ENCODE results near the gene ISYNA1.

Gene ISYNA1

DNA sequence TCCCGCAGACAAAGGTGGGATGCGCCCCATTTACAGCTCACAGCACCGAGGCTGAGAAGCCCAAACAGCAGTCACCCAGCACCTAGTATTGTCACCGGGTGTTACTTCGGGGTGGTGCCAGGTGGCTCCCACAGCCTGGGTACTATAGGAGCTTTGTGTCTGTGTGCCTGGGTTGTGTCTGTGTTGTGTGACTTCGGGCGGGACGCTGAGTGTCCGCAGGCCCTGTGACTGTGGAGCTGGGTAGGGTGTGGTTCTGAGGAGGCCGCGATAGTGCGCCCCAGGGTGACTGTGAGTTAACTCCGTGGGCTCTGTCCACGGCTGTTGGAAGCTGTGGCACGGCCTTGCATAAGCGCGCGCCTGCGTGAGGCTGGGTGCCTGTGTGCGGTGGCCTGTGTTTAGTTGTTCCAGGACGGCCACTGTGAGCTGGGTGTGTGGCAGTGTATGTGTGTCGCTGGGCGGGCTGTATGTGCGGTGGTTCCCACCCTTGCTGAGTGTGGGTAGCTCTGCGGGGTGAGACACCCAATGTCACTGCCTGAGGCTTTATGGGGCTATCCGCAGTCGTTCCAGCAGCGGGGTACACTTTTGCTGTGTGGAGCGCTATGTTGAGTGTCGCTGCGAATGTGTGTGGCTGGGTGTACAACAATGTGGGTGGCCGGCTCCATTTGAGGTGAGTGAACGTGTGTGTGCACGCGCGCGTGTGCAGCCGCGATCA is 19.3 kb downstream of the ISYNA1 start:
- H2AFZ ChIP-seq (ENCODE audit: low read length), result no peak overlapping the region
- no peaks in the 10 kb centered on the region for H3F3A ChIP-seq (ENCODE audit: insufficient read depth, low read length)

DNA sequence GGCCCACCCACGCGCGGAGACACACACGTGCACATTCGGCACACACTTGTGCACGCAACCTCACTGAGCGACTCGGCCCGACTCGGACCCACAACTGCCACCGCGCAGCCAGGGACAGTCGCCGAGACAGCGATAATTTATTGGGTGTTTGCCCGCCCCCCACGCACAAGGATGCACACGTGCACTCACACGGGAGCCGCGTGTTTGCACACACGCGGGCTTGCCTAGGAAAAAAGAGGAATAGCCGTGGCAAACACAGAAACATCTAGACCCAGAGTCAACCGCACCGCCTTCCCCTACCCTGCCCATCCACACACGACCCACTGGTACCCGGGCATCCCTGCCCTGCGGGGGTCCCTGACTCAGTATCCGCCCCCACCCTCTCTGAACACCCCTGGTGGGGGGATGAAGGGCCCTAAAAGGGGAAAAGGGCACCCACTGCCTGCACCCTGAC is 19.9 kb downstream of the ISYNA1 start:
- no peaks in the 10 kb centered on the region for H3K9me2 ChIP-seq (ENCODE audit: low read depth, low read length)
- H3F3A ChIP-seq (ENCODE audit: insufficient read depth, low read length), result no peaks in the 10 kb centered on the region
- no peaks in the 10 kb centered on the region for H3K9me3 ChIP-seq (ENCODE audit: low read length)
- no peaks in the 10 kb centered on the region for H4K20me1 ChIP-seq (ENCODE audit: insufficient read depth, low read length)
- TF ChIP-seq, protein P1, sequence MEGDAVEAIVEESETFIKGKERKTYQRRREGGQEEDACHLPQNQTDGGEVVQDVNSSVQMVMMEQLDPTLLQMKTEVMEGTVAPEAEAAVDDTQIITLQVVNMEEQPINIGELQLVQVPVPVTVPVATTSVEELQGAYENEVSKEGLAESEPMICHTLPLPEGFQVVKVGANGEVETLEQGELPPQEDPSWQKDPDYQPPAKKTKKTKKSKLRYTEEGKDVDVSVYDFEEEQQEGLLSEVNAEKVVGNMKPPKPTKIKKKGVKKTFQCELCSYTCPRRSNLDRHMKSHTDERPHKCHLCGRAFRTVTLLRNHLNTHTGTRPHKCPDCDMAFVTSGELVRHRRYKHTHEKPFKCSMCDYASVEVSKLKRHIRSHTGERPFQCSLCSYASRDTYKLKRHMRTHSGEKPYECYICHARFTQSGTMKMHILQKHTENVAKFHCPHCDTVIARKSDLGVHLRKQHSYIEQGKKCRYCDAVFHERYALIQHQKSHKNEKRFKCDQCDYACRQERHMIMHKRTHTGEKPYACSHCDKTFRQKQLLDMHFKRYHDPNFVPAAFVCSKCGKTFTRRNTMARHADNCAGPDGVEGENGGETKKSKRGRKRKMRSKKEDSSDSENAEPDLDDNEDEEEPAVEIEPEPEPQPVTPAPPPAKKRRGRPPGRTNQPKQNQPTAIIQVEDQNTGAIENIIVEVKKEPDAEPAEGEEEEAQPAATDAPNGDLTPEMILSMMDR (IDR thresholded peaks at IDR 0.05; ENCODE audit: low read length), result no peak
- TF ChIP-seq EZH2 (IDR thresholded peaks at IDR 0.05; ENCODE audit: borderline replicate concordance, low read length), result no peak
- peaks cover 44% of the 10 kb centered on the region for H3K4me1 ChIP-seq (ENCODE audit: insufficient read depth, low read length, severe bottlenecking)
- H3K36me3 ChIP-seq (ENCODE audit: insufficient read depth, low read length), result no peaks in the 10 kb centered on the region
- H3K4me2 ChIP-seq (ENCODE audit: low read length), result peak overlapping the region; percentile 30; the same call in 1 of the 2 replicates
- no peak overlapping the region for H2AFZ ChIP-seq (ENCODE audit: low read length)
- H3K79me2 ChIP-seq (ENCODE audit: insufficient read depth, low read length), result no peaks in the 10 kb centered on the region
- H3K4me3 ChIP-seq (ENCODE audit: low read depth, low read length, poor library complexity, severe bottlenecking), result no peak overlapping the region
- no peak overlapping the region for H3K9ac ChIP-seq (ENCODE audit: low read length)
- no peaks in the 10 kb centered on the region for H3K27me3 ChIP-seq (ENCODE audit: insufficient read depth, low read length)
- no peak overlapping the region for H3K27ac ChIP-seq (ENCODE audit: low read depth, low read length, poor library complexity, severe bottlenecking)

More for the DNA sequence above, 19.3 kb downstream of the ISYNA1 start:
- Histone ChIP-seq H3K27me3 (ENCODE audit: insufficient read depth, low read length) (no peaks in the 10 kb centered on the region), H4K20me1 (ENCODE audit: insufficient read depth, low read length) (no peaks in the 10 kb centered on the region), H3K4me1 (ENCODE audit: insufficient read depth, low read length, severe bottlenecking) (peaks cover 44% of the 10 kb centered on the region), H3K9me2 (ENCODE audit: low read depth, low read length) (no peaks in the 10 kb centered on the region), H3K4me2 (ENCODE audit: low read length) (peak overlapping the region; percentile 85), H3K9me3 (ENCODE audit: low read length) (no peaks in the 10 kb centered on the region), H3K27ac (ENCODE audit: low read depth, low read length, poor library complexity, severe bottlenecking) (no peak overlapping the region), H3K4me3 (ENCODE audit: low read depth, low read length, poor library complexity, severe bottlenecking) (peak overlapping the region; percentile 65), H3K9ac (ENCODE audit: low read length) (peak overlapping the region; percentile 3; the same call in 1 of the 2 replicates), H3K36me3 (ENCODE audit: insufficient read depth, low read length) (no peaks in the 10 kb centered on the region), H3K79me2 (ENCODE audit: insufficient read depth, low read length) (no peaks in the 10 kb centered on the region)
- TF ChIP-seq EZH2 (IDR thresholded peaks at IDR 0.05; ENCODE audit: borderline replicate concordance, low read length), result no peak
- TF ChIP-seq, protein P1 (IDR thresholded peaks at IDR 0.05; ENCODE audit: low read length), result no peak

DNA sequence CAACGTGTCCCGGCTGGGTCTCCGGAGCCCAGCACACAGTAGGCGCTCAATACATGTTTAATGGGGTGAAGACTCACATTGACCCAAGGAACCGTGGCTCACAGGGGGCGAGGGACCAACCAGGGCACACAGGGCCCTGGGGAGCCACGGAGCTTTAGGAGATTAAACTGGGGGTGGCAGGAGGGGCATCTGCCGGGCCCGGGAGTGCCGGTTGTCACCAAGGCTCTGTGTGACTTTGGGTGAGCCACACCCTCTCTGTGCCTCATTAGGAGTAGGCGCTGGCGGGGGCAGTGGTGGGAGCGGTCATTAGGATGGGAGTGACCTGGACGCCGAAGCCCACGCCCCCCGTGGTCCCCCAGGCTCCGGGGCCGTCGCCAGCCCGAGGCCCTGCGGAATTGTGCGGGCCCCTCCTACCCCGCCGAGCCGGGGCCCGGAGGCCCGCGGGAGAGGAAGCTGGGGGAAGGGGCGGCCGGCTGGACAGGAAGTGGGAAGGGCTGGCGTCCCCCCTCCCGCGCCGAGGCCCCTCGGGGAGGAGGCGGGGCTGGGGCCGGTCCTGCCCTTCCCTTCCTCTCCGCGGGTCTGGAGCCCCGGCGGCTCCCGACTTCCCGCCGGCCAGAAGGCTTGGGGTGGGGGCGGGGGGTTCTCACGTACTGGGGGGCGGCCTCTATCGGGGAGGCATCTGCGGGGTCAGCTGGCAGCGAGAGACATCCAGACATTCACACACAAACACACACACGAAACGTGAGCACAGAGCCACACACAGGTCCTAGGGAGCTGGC is 20.5 kb downstream of the ISYNA1 start:
- Histone ChIP-seq H3K27ac (ENCODE audit: low read depth, low read length, poor library complexity, severe bottlenecking) (no peak overlapping the region), H3K9me3 (ENCODE audit: low read length) (no peaks in the 10 kb centered on the region), H3F3A (ENCODE audit: insufficient read depth, low read length) (no peaks in the 10 kb centered on the region), H2AFZ (ENCODE audit: low read length) (no peak overlapping the region), H3K27me3 (ENCODE audit: insufficient read depth, low read length) (no peaks in the 10 kb centered on the region; the same call in 1 of the 2 replicates), H4K20me1 (ENCODE audit: insufficient read depth, low read length) (no peaks in the 10 kb centered on the region), H3K4me1 (ENCODE audit: insufficient read depth, low read length, severe bottlenecking) (peaks cover 39% of the 10 kb centered on the region), H3K79me2 (ENCODE audit: insufficient read depth, low read length) (no peaks in the 10 kb centered on the region), H3K9me2 (ENCODE audit: low read depth, low read length) (no peaks in the 10 kb centered on the region), H3K4me2 (ENCODE audit: low read length) (peak overlapping the region; percentile 30; the same call in 1 of the 2 replicates), H3K36me3 (ENCODE audit: insufficient read depth, low read length) (no peaks in the 10 kb centered on the region), H3K9ac (ENCODE audit: low read length) (no peak overlapping the region; the same call in 1 of the 2 replicates), H3K4me3 (ENCODE audit: low read depth, low read length, poor library complexity, severe bottlenecking) (peak overlapping the region; percentile 4)
- TF ChIP-seq EZH2 (IDR thresholded peaks at IDR 0.05; ENCODE audit: borderline replicate concordance, low read length), result no peak
- TF ChIP-seq, protein P1 (IDR thresholded peaks at IDR 0.05; ENCODE audit: low read length), result no peak
